ENCODE data around the gene AFF2. TPM values are rescaled to one million over a fixed set of nuclear protein-coding genes. Genes with fewer than 3 reads are reported as not detected.

The AFF2 gene
- total and polyA plus RNA-seq, 2 donors, result 0.24 to 7.0 TPM

- DNase-seq (ENCODE audit: extremely low spot score), result no peak
- 34% methylated on average over 4 of the region's 4 CpGs for WGBS
These were observed 353.9 kb downstream of the AFF2 start for GRCh38 chrX:148854306-148854705.

GRCh38 chrX:148856505-148856904 lies 356.1 kb downstream of the AFF2 start:
- no peak for DNase-seq (ENCODE audit: extremely low spot score)
- 49% methylated on average over 1 of the region's 1 CpG for WGBS
- H3K4me3 ChIP-seq (ENCODE audit: low read depth, low read length), result no peak overlapping the region

More at GRCh38 chrX:148854306-148854705, 353.9 kb downstream of the AFF2 start:
- H3K27ac ChIP-seq (ENCODE audit: low read depth), result no peak overlapping the region
- no peaks in the 10 kb centered on the region for H3K4me1 ChIP-seq (ENCODE audit: insufficient read depth)
- H3K4me3 ChIP-seq (ENCODE audit: low read depth, low read length), result no peak overlapping the region
- no peaks in the 10 kb centered on the region for H3K36me3 ChIP-seq (ENCODE audit: insufficient read depth)

GRCh38 chrX:148865277-148866210 lies 365.1 kb downstream of the AFF2 start:
- DNase-seq (ENCODE audit: extremely low spot score), result no peak
- Histone ChIP-seq H3K4me3 (ENCODE audit: low read depth, low read length) (no peak overlapping the region), H3K4me1 (ENCODE audit: insufficient read depth) (no peaks in the 10 kb centered on the region), H3K36me3 (ENCODE audit: insufficient read depth) (no peaks in the 10 kb centered on the region), H3K27ac (ENCODE audit: low read depth) (no peak overlapping the region)
- WGBS, result 72% methylated on average over 9 of the region's 9 CpGs

More at GRCh38 chrX:148856505-148856904, 356.1 kb downstream of the AFF2 start:
- H3K27ac ChIP-seq (ENCODE audit: low read depth), result no peak overlapping the region
- no peaks in the 10 kb centered on the region for H3K4me1 ChIP-seq (ENCODE audit: insufficient read depth)
- no peaks in the 10 kb centered on the region for H3K36me3 ChIP-seq (ENCODE audit: insufficient read depth)

GRCh38 chrX:148867596-148867995 lies 367.2 kb downstream of the AFF2 start:
- 91% methylated on average over 2 of the region's 2 CpGs for WGBS
- no peaks in the 10 kb centered on the region for H3K4me1 ChIP-seq (ENCODE audit: insufficient read depth)
- no peaks in the 10 kb centered on the region for H3K36me3 ChIP-seq (ENCODE audit: insufficient read depth)
- no peak overlapping the region for H3K27ac ChIP-seq (ENCODE audit: low read depth)
- no peak overlapping the region for H3K4me3 ChIP-seq (ENCODE audit: low read depth, low read length)
- DNase-seq (ENCODE audit: extremely low spot score), result no peak

- H3K36me3 ChIP-seq (ENCODE audit: insufficient read depth), result no peaks in the 10 kb centered on the region
- WGBS, result 36% methylated on average over 7 of the region's 7 CpGs
These were observed 371.2 kb downstream of the AFF2 start for GRCh38 chrX:148871422-148872160.

GRCh38 chrX:148872161-148872535 lies 371.7 kb downstream of the AFF2 start:
- H3K4me3 ChIP-seq (ENCODE audit: low read depth, low read length), result no peak overlapping the region
- no peak overlapping the region for H3K27ac ChIP-seq (ENCODE audit: low read depth)
- H3K4me1 ChIP-seq (ENCODE audit: insufficient read depth), result no peaks in the 10 kb centered on the region
- DNase-seq (ENCODE audit: extremely low spot score), result no peak
- WGBS, result 53% methylated on average over 1 of the region's 1 CpG
- H3K36me3 ChIP-seq (ENCODE audit: insufficient read depth), result no peaks in the 10 kb centered on the region

More at GRCh38 chrX:148871422-148872160, 371.2 kb downstream of the AFF2 start:
- DNase-seq (ENCODE audit: extremely low spot score), result no peak
- Histone ChIP-seq H3K4me3 (ENCODE audit: low read depth, low read length) (no peak overlapping the region), H3K4me1 (ENCODE audit: insufficient read depth) (no peaks in the 10 kb centered on the region), H3K27ac (ENCODE audit: low read depth) (no peak overlapping the region)

- Histone ChIP-seq H3K4me1 (ENCODE audit: insufficient read depth) (no peaks in the 10 kb centered on the region), H3K27ac (ENCODE audit: low read depth) (no peak overlapping the region), H3K36me3 (ENCODE audit: insufficient read depth) (no peaks in the 10 kb centered on the region), H3K4me3 (ENCODE audit: low read depth, low read length) (no peak overlapping the region)
- 68% methylated on average over 4 of the region's 4 CpGs for WGBS
- no peak for DNase-seq (ENCODE audit: extremely low spot score)
These were observed 372.5 kb downstream of the AFF2 start for GRCh38 chrX:148872881-148873280.

- 44% methylated on average over 3 of the region's 3 CpGs for WGBS
- no peak for DNase-seq (ENCODE audit: extremely low spot score)
- Histone ChIP-seq H3K27ac (ENCODE audit: low read depth) (no peak overlapping the region), H3K4me1 (ENCODE audit: insufficient read depth) (no peaks in the 10 kb centered on the region), H3K36me3 (ENCODE audit: insufficient read depth) (no peaks in the 10 kb centered on the region), H3K4me3 (ENCODE audit: low read depth, low read length) (no peak overlapping the region)
These were observed 374.3 kb downstream of the AFF2 start for GRCh38 chrX:148874636-148875246.

- H3K27ac ChIP-seq (ENCODE audit: low read depth), result no peak overlapping the region
These were observed 378.0 kb downstream of the AFF2 start for GRCh38 chrX:148878371-148878770.

GRCh38 chrX:148885203-148885602 lies 384.8 kb downstream of the AFF2 start:
- DNase-seq (ENCODE audit: extremely low spot score), result no peak
- Histone ChIP-seq H3K4me3 (ENCODE audit: low read depth, low read length) (no peak overlapping the region), H3K4me1 (ENCODE audit: insufficient read depth) (no peaks in the 10 kb centered on the region), H3K36me3 (ENCODE audit: insufficient read depth) (no peaks in the 10 kb centered on the region), H3K27ac (ENCODE audit: low read depth) (no peak overlapping the region)
- 76% methylated on average over 3 of the region's 3 CpGs for WGBS

More at GRCh38 chrX:148878371-148878770, 378.0 kb downstream of the AFF2 start:
- no peaks in the 10 kb centered on the region for H3K4me1 ChIP-seq (ENCODE audit: insufficient read depth)
- no peak overlapping the region for H3K4me3 ChIP-seq (ENCODE audit: low read depth, low read length)
- WGBS, result 89% methylated on average over 5 of the region's 5 CpGs
- DNase-seq (ENCODE audit: extremely low spot score), result no peak
- no peaks in the 10 kb centered on the region for H3K36me3 ChIP-seq (ENCODE audit: insufficient read depth)

GRCh38 chrX:148893395-148893794 lies 393.0 kb downstream of the AFF2 start:
- no peak overlapping the region for H3K4me3 ChIP-seq (ENCODE audit: low read depth, low read length)
- H3K4me1 ChIP-seq (ENCODE audit: insufficient read depth), result no peaks in the 10 kb centered on the region
- no peak overlapping the region for H3K27ac ChIP-seq (ENCODE audit: low read depth)
- no peak for DNase-seq (ENCODE audit: extremely low spot score)
- no peaks in the 10 kb centered on the region for H3K36me3 ChIP-seq (ENCODE audit: insufficient read depth)

- Histone ChIP-seq H3K4me1 (ENCODE audit: insufficient read depth) (no peaks in the 10 kb centered on the region), H3K4me3 (ENCODE audit: low read depth, low read length) (no peak overlapping the region), H3K27ac (ENCODE audit: low read depth) (no peak overlapping the region), H3K36me3 (ENCODE audit: insufficient read depth) (no peaks in the 10 kb centered on the region)
- no peak for DNase-seq (ENCODE audit: extremely low spot score)
These were observed 402.2 kb downstream of the AFF2 start for GRCh38 chrX:148902581-148902980.

- Histone ChIP-seq H3K36me3 (ENCODE audit: insufficient read depth) (no peaks in the 10 kb centered on the region), H3K27ac (ENCODE audit: low read depth) (no peak overlapping the region), H3K4me1 (ENCODE audit: insufficient read depth) (no peaks in the 10 kb centered on the region), H3K4me3 (ENCODE audit: low read depth, low read length) (no peak overlapping the region)
- 87% methylated on average over 3 of the region's 3 CpGs for WGBS
- DNase-seq (ENCODE audit: extremely low spot score), result no peak
These were observed 402.8 kb downstream of the AFF2 start for GRCh38 chrX:148903176-148903575.
